CD4-positive, alpha-beta T cell (primary cell): ENCODE measurements around the gene PDCD6IP. TPM values are rescaled to one million over a fixed set of nuclear protein-coding genes. Genes with fewer than 3 reads are reported as not detected.

ENCODE experiments used
- ATAC-seq: fragments of 200-7000 bp; cut with Tn5 transposase; one replicate; pipeline ENCODE4 v1.10.0; 2022; ENCODE audit warnings: mild to moderate bottlenecking; ENCODE audit not compliant: poor library complexity
- CTCF ChIA-PET: fragments of 350-600 bp; sonication (Branson Sonifier 250); formaldehyde crosslinking; loops from one replicate; lab custom pipeline; 2021; ENCODE audit warnings: antibody characterized with exemption, inconsistent platforms; lab: Charles Lee
- POLR2A ChIA-PET: fragments of 350-600 bp; sonication (Branson Sonifier 250); formaldehyde crosslinking; loops from one replicate; lab custom pipeline; 2021; ENCODE audit warnings: antibody characterized with exemption, inconsistent platforms; lab: Charles Lee
- DNase-seq, 14 experiments: peaks; one replicate each; pipeline ENCODE4 v3.0.0-alpha.2; 2013 to 2020; ENCODE audit warnings: mixed read lengths in 2 of 14
- H3K27ac ChIP-seq, 2 donors: one replicate each; pipeline versions ENCODE4 v1.5.1 to v1.7.0; 2013; ENCODE audit warnings: low read length in 2 of 2, low read depth in 1 of 2, mild to moderate bottlenecking in 1 of 2
- H3K27me3 ChIP-seq, 2 experiments: 1 replicate in 1 of 2; 2 replicates in 1 of 2; pipeline versions ENCODE4 v1.6.1 to v1.7.0; 2013; ENCODE audit warnings: low read length in 2 of 2, control low read depth in 1 of 2, mild to moderate bottlenecking in 1 of 2, moderate library complexity in 1 of 2; ENCODE audit not compliant: insufficient read depth in 2 of 2, control insufficient read depth in 1 of 2
- H3K36me3 ChIP-seq: one replicate; pipeline ENCODE4 v1.6.1; 2013; ENCODE audit warnings: low read length, control low read depth; ENCODE audit not compliant: insufficient read depth
- H3K4me1 ChIP-seq: one replicate; pipeline ENCODE4 v1.6.1; 2013; ENCODE audit warnings: low read length, control low read depth; ENCODE audit not compliant: insufficient read depth
- H3K4me3 ChIP-seq: one replicate; pipeline ENCODE4 v1.5.1; 2013; ENCODE audit warnings: mild to moderate bottlenecking, low read length, moderate library complexity
- H3K9me3 ChIP-seq, 2 experiments: 1 replicate in 1 of 2; 2 replicates in 1 of 2; pipeline versions ENCODE4 v1.6.1 to v1.7.0; 2013; ENCODE audit warnings: low read length in 2 of 2, mild to moderate bottlenecking in 2 of 2, control low read depth in 1 of 2, moderate library complexity in 1 of 2; ENCODE audit not compliant: control insufficient read depth in 1 of 2, insufficient read depth in 1 of 2
- H3K27ac Mint-ChIP-seq: one replicate; pipeline ENCODE4 v1.8.0; 2020; ENCODE audit warnings: mixed read lengths
- H3K27me3 Mint-ChIP-seq: one replicate; pipeline ENCODE4 v1.8.0; 2021; ENCODE audit warnings: mixed read lengths
- H3K36me3 Mint-ChIP-seq: one replicate; pipeline ENCODE4 v1.8.0; 2021; ENCODE audit warnings: low read depth, mixed read lengths
- H3K4me1 Mint-ChIP-seq: one replicate; pipeline ENCODE4 v1.8.0; 2021; ENCODE audit warnings: low read depth, mixed read lengths
- H3K4me3 Mint-ChIP-seq: one replicate; pipeline ENCODE4 v1.8.0; 2020; ENCODE audit warnings: mild to moderate bottlenecking, mixed read lengths
- H3K9me3 Mint-ChIP-seq: one replicate; pipeline ENCODE4 v1.8.0; 2020; ENCODE audit warnings: mixed read lengths
- CTCF ChIP-seq: fragments of 200-600 bp; IDR thresholded peaks from one replicate; pipeline ENCODE4 v1.8.0; 2022; ENCODE audit warnings: antibody characterized with exemption, mild to moderate bottlenecking
- intact Hi-C, 2 experiments: fragments of 100-400 bp; cut with DNase I in 1 of 2; cut with micrococcal nuclease in 1 of 2; formaldehyde crosslinking; loops; one replicate each; pipeline versions ENCODE4 v1.15.1 to v1.9.0; 2023 to 2025; cut with DNase I, micrococcal nuclease
- total RNA-seq, 174 experiments: library from RNA in 2 of 174; stranded (reverse) in 2 of 174; gene quantifications; one replicate each; pipeline ENCODE4 v1.2.3 and lab custom pipeline; 2021 to 2026

The PDCD6IP gene
- total RNA-seq, 2 experiments from 2014 or later, result 109 to 112 TPM

- H3K4me1 Mint-ChIP-seq, result peaks cover 5% of the 10 kb centered on the region
- Histone ChIP-seq H3K27me3 (no peaks in the 10 kb centered on the region), H3K36me3 (no peaks in the 10 kb centered on the region), H3K9me3 (no peaks in the 10 kb centered on the region), H3K27ac (no peak overlapping the region), H3K4me1 (peaks cover 4% of the 10 kb centered on the region), H3K4me3 (no peak overlapping the region)
- no peak for DNase-seq
- H3K27ac Mint-ChIP-seq, result no peak overlapping the region
- ChIA-PET CTCF (no interaction called here), POLR2A (no interaction called here)
- H3K36me3 Mint-ChIP-seq, result no peaks in the 10 kb centered on the region
- no peak overlapping the region for H3K4me3 Mint-ChIP-seq
- ATAC-seq, result no peak
- H3K9me3 Mint-ChIP-seq, result no peaks in the 10 kb centered on the region
- TF ChIP-seq CTCF, result no peak
- H3K27me3 Mint-ChIP-seq, result peaks cover 3% of the 10 kb centered on the region
- intact Hi-C loops, result no loop called here
Measured at GRCh38 chr3:33887478-33887877, 89.0 kb downstream of the PDCD6IP start.

DNA sequence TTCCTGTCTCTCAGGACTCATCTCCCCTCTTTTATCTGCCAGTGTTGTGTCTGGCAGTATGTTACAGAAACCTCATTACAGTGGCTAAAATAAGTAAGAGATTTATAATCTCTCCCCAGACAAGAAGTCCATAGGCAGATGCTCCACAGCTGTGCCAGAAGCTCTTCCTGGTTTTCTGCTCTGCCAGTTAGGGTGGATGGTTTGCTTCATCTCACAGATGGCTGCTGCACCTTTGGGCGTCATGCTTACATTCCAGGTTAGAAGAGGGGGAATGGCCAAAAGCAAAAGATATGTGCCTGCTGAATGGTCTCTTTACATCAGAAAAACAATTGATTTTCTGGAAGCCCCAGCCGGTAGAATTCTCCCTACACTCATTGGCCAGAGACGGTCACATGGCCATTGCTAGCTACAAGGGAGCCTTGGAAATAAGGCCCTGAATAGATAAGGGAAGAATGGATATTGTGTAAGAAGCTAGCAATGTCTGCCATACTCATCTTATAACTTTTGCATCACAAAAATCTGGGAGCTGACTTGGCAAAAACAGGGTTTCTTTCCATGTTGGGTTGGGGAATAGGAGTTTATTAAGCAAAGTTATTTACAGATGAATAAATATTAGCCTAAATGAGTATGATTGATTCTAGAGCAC is 91.1 kb downstream of the PDCD6IP start:
- H3K27me3 Mint-ChIP-seq, result no peaks in the 10 kb centered on the region
- CTCF ChIA-PET, result interaction anchor here (0.9 kb wide), 1 partner anchor 8 kb away, joined by 3 read pairs; no protein-coding TSS in a partner anchor
- intact Hi-C loops, result no loop called here
- no peak for DNase-seq
- no peaks in the 10 kb centered on the region for H3K4me1 ChIP-seq
- no peaks in the 10 kb centered on the region for H3K27me3 ChIP-seq
- no peak overlapping the region for H3K4me3 Mint-ChIP-seq
- H3K27ac ChIP-seq, result no peak overlapping the region
- H3K4me3 ChIP-seq, result no peak overlapping the region
- no peaks in the 10 kb centered on the region for H3K9me3 Mint-ChIP-seq
- no peaks in the 10 kb centered on the region for H3K4me1 Mint-ChIP-seq
- no peaks in the 10 kb centered on the region for H3K36me3 ChIP-seq
- no peak for ATAC-seq
- no peak for TF ChIP-seq CTCF
- no peaks in the 10 kb centered on the region for H3K9me3 ChIP-seq
- no peaks in the 10 kb centered on the region for H3K36me3 Mint-ChIP-seq
- H3K27ac Mint-ChIP-seq, result no peak overlapping the region
- POLR2A ChIA-PET, result no interaction called here

- no peaks in the 10 kb centered on the region for H3K9me3 Mint-ChIP-seq
- H3K4me1 ChIP-seq, result no peaks in the 10 kb centered on the region
- no peak for TF ChIP-seq CTCF
- no peak overlapping the region for H3K27ac Mint-ChIP-seq
- no peak for DNase-seq
- no peaks in the 10 kb centered on the region for H3K36me3 Mint-ChIP-seq
- ChIA-PET CTCF (interaction anchor here (1.6 kb wide), 1 partner anchor 9 kb away, joined by 6 read pairs; no protein-coding TSS in a partner anchor), POLR2A (no interaction called here)
- intact Hi-C loops, result no loop called here
- no peak overlapping the region for H3K4me3 Mint-ChIP-seq
- no peaks in the 10 kb centered on the region for H3K4me1 Mint-ChIP-seq
- no peaks in the 10 kb centered on the region for H3K36me3 ChIP-seq
- H3K9me3 ChIP-seq, result no peaks in the 10 kb centered on the region
- H3K27ac ChIP-seq, result no peak overlapping the region
- H3K27me3 ChIP-seq, result no peaks in the 10 kb centered on the region
- no peak overlapping the region for H3K4me3 ChIP-seq
- ATAC-seq, result no peak
- no peaks in the 10 kb centered on the region for H3K27me3 Mint-ChIP-seq
Measured at GRCh38 chr3:33892655-33893054, 94.2 kb downstream of the PDCD6IP start.
